SK-N-SH treated with all-trans-retinoic acid at 6 μM for 48 hours (cell line): Measurements from ENCODE around the gene ZNRF2.

ENCODE experiments used
- ARNTL ChIP-seq: fragments of 450-650 bp; formaldehyde crosslinking; IDR thresholded peaks from 2 replicates; pipeline ENCODE4 v1.5.0; 2020; ENCODE audit warnings: low read depth, mild to moderate bottlenecking, moderate library complexity, borderline replicate concordance
- BACH2 ChIP-seq: fragments of 250-450 bp; sonication (Bioruptor Pico); IDR thresholded peaks from 2 replicates; pipeline ENCODE4 v1.9.0; 2021; ENCODE audit warnings: mild to moderate bottlenecking, borderline replicate concordance
- ESRRG ChIP-seq: fragments of 250-450 bp; sonication (Bioruptor Pico); IDR thresholded peaks from 2 replicates; pipeline ENCODE4 v1.6.1; 2021; ENCODE audit warnings: mild to moderate bottlenecking
- ZFP3 ChIP-seq: fragments of 250-450 bp; sonication (Bioruptor Pico); IDR thresholded peaks from 2 replicates; pipeline ENCODE4 v1.5.0; 2020; ENCODE audit warnings: mild to moderate bottlenecking, moderate library complexity

DNA sequence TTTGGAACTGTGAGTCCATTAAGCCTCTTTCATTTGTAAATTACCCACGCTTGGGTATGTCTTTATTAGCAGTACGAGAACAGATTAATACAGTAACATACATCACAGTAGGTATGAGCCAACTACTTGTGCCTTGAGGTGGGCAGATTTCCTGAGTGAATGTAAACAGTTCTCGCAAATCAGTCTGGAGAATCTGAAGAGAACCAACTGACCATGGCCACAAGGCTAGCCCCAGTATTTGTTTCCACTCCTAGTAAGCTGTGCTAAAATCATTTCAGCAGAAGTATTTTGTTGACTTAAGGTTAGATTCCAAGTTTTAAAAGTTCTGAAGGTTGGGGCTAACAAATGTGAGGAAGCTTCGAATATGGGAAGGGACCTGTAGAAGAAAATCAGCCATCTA lies 111.3 kb downstream of the ZNRF2 start:
- TF ChIP-seq ARNTL (CRISPR knock-in tag) (no peak), ZFP3 (CRISPR knock-in tag) (no peak), ESRRG (CRISPR knock-in tag) (no peak), BACH2 (CRISPR knock-in tag) (no peak)
